A673 (cell line): Measurements from ENCODE around the gene LIPH. TPM values are rescaled to one million over a fixed set of nuclear protein-coding genes. Genes with fewer than 3 reads are reported as not detected.

Experiments used
- BruUV-seq: library from RNA; stranded (reverse); fragments of 400-500 nt; replicated peaks from 2 replicates; lab custom pipeline; 2021; lab: Mats Ljungman, UMichigan
- CTCF ChIA-PET: fragments of 300-600 bp; sonication (Branson Sonifier 250); formaldehyde crosslinking; loops from one replicate; lab custom pipeline; 2022; ENCODE audit warnings: antibody characterized with exemption; lab: Charles Lee
- POLR2A ChIA-PET: fragments of 300-600 bp; sonication (Branson Sonifier 250); formaldehyde crosslinking; loops from one replicate; lab custom pipeline; 2022; ENCODE audit warnings: antibody characterized with exemption; ENCODE audit not compliant: low non-redundant PET; lab: Charles Lee
- DNase-seq: peaks from one replicate; pipeline ENCODE4 v3.0.0-alpha.2; 2015; ENCODE audit warnings: low spot score
- H3K27ac ChIP-seq: fragments of 200-600 bp; sonication (generic); 2 replicates; pipeline ENCODE4 v1.5.1; 2016; ENCODE audit warnings: mixed run types, low read depth, mild to moderate bottlenecking, mixed read lengths, antibody characterized with exemption, low read length; ENCODE audit not compliant: poor library complexity, severe bottlenecking
- H3K27me3 ChIP-seq: fragments of 200-600 bp; sonication (generic); replicated peaks from 2 replicates; pipeline ENCODE4 v1.6.1; 2017; ENCODE audit warnings: mixed run types, low read depth, mild to moderate bottlenecking, mixed read lengths, antibody characterized with exemption, low read length; ENCODE audit not compliant: insufficient read depth, poor library complexity
- H3K36me3 ChIP-seq: fragments of 200-600 bp; sonication (generic); 2 replicates; pipeline ENCODE4 v1.6.1; 2016; ENCODE audit warnings: mixed run types, mild to moderate bottlenecking, mixed read lengths, antibody characterized with exemption, low read length; ENCODE audit not compliant: insufficient read depth, poor library complexity, severe bottlenecking
- H3K4me1 ChIP-seq: fragments of 200-600 bp; sonication (generic); 2 replicates; pipeline ENCODE4 v1.6.1; 2017; ENCODE audit warnings: mixed run types, mild to moderate bottlenecking, mixed read lengths, antibody characterized with exemption, low read length; ENCODE audit not compliant: insufficient read depth, poor library complexity, severe bottlenecking
- H3K4me3 ChIP-seq: fragments of 200-600 bp; sonication (generic); 2 replicates; pipeline ENCODE4 v1.5.1; 2016; ENCODE audit warnings: low read depth, mixed run types, mild to moderate bottlenecking, mixed read lengths, low read length; ENCODE audit not compliant: poor library complexity, severe bottlenecking
- H3K9me3 ChIP-seq: fragments of 200-600 bp; sonication (generic); 2 replicates; pipeline ENCODE4 v1.6.1; 2016; ENCODE audit warnings: mixed run types, low read depth, mild to moderate bottlenecking, mixed read lengths, antibody characterized with exemption, low read length; ENCODE audit not compliant: poor library complexity, severe bottlenecking
- EZH2 ChIP-seq: fragments of 200-600 bp; sonication (generic); IDR thresholded peaks from 2 replicates; pipeline ENCODE4 v1.6.1; 2017; ENCODE audit warnings: borderline replicate concordance, low read depth, mild to moderate bottlenecking, mixed read lengths, antibody characterized with exemption, low read length; ENCODE audit not compliant: poor library complexity, severe bottlenecking
- intact Hi-C: fragments of 100-400 bp; cut with micrococcal nuclease; formaldehyde crosslinking; loops from one replicate; pipeline ENCODE4 v1.10.0; 2022; ENCODE audit not compliant: unreplicated experiment
- total RNA-seq: library from RNA; stranded (reverse); gene quantifications from 2 replicates; pipeline ENCODE4 v1.2.3, GENCODE V29; 2021
- TF ChIP-seq, protein P1 (sequence below): fragments of 300-800, 200-600 bp; sonication (generic); conservative IDR thresholded peaks from 2 replicates; pipeline ENCODE4 v1.5.1; 2017; ENCODE audit warnings: low read depth, mild to moderate bottlenecking, antibody characterized with exemption, low read length, moderate library complexity, mixed read lengths

LIPH gene
- total RNA-seq, 1 experiment from 2014 or later = 12.1 TPM

DNA sequence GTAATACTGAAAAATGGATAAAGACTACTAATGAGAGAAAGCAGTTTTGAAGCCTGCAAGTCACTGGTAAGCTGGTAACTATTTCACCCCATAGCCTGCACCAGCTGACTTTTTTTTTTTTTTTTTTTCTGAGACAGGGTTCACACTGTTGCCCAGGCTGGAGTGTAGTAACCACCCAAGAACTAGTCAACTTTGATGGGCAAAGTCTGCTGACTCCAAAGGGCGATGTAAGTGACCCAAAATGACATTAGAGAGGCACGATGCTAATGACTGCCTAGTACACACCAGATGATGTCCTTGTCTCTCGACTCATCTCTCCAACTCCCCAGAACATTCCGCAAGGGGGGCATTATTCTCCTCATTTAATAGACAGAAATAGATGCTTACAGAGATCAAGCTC is 40.7 kb downstream of the LIPH start:
- Histone ChIP-seq H3K4me3 (no peak overlapping the region), H3K27me3 (no peaks in the 10 kb centered on the region), H3K36me3 (no peaks in the 10 kb centered on the region), H3K4me1 (no peaks in the 10 kb centered on the region), H3K27ac (no peak overlapping the region), H3K9me3 (no peaks in the 10 kb centered on the region)
- ChIA-PET CTCF (no interaction called here), POLR2A (interaction anchor here (0.6 to 0.7 kb wide), 2 partner anchors 41 to 325 kb away, joined by 5 to 6 read pairs; partner anchors contain the start of gene LIPH)
- intact Hi-C loops = no loop called here
- TF ChIP-seq, protein P1, sequence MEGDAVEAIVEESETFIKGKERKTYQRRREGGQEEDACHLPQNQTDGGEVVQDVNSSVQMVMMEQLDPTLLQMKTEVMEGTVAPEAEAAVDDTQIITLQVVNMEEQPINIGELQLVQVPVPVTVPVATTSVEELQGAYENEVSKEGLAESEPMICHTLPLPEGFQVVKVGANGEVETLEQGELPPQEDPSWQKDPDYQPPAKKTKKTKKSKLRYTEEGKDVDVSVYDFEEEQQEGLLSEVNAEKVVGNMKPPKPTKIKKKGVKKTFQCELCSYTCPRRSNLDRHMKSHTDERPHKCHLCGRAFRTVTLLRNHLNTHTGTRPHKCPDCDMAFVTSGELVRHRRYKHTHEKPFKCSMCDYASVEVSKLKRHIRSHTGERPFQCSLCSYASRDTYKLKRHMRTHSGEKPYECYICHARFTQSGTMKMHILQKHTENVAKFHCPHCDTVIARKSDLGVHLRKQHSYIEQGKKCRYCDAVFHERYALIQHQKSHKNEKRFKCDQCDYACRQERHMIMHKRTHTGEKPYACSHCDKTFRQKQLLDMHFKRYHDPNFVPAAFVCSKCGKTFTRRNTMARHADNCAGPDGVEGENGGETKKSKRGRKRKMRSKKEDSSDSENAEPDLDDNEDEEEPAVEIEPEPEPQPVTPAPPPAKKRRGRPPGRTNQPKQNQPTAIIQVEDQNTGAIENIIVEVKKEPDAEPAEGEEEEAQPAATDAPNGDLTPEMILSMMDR = no peak
- TF ChIP-seq EZH2 = no peak
- no peak for DNase-seq
- BruUV-seq = no TSS peak

DNA sequence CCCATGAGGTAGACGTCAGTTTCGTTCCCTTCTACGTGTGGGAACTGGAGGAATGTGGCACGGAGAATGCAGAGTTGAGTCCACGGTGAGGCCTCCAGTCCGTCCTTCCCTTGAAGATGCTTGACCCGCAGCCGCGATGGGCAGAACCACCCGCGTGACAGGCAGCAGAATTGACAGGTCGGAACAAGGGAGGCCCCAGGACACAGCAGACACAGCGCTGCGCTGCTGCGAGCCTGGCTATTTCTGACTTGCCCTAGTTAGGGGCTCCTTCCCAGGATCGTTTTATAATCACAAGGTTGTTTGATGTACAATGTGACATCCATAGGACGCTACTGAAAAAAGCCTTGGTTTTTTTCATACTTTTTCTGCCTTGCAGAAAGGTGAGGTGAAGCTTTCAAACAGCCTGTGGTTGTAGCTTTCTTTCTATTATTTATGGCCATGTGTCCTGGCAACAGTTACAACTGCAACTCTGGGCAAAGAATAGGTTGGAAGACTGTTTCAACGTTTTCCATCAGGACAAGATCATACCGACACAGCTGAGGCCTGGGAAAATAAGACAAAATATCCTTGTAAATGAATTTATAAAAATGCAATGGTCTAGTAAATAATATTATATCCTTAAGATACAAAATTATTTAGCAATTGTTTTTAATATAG is 43.9 kb downstream of the LIPH start:
- no peak for DNase-seq
- Histone ChIP-seq H3K36me3 (no peaks in the 10 kb centered on the region), H3K9me3 (no peaks in the 10 kb centered on the region), H3K4me1 (no peaks in the 10 kb centered on the region), H3K27me3 (no peaks in the 10 kb centered on the region), H3K27ac (no peak overlapping the region), H3K4me3 (no peak overlapping the region)
- ChIA-PET POLR2A (no interaction called here), CTCF (no interaction called here)
- no TSS peak for BruUV-seq
- no peak for TF ChIP-seq EZH2
- intact Hi-C loops = no loop called here

GRCh38 chr3:185507883-185508282 is 44.5 kb downstream of the LIPH start:
- Histone ChIP-seq H3K27ac (no peak overlapping the region), H3K9me3 (no peaks in the 10 kb centered on the region), H3K36me3 (no peaks in the 10 kb centered on the region), H3K4me1 (no peaks in the 10 kb centered on the region), H3K4me3 (no peak overlapping the region), H3K27me3 (no peaks in the 10 kb centered on the region)
- TF ChIP-seq, protein P1 = no peak
- TF ChIP-seq EZH2 = no peak
- CTCF ChIA-PET = no interaction called here
- POLR2A ChIA-PET = no interaction called here
- no peak for DNase-seq
- intact Hi-C loops = no loop called here
- no TSS peak for BruUV-seq

GRCh38 chr3:185504636-185505035 is 47.8 kb downstream of the LIPH start:
- H3K4me1 ChIP-seq = no peaks in the 10 kb centered on the region
- H3K27ac ChIP-seq = no peak overlapping the region
- no peak for DNase-seq
- ChIA-PET POLR2A (no interaction called here), CTCF (no interaction called here)
- no peaks in the 10 kb centered on the region for H3K9me3 ChIP-seq
- no peaks in the 10 kb centered on the region for H3K36me3 ChIP-seq
- no peaks in the 10 kb centered on the region for H3K27me3 ChIP-seq
- BruUV-seq = no TSS peak
- TF ChIP-seq EZH2 = no peak
- TF ChIP-seq, protein P1 = no peak
- intact Hi-C loops = no loop called here
- H3K4me3 ChIP-seq = no peak overlapping the region
